ENCODE measurements around the gene RLN3. TPM values are rescaled to one million over a fixed set of nuclear protein-coding genes. Genes with fewer than 3 reads are reported as not detected.

The RLN3 gene
- total and polyA plus RNA-seq, 4 donors, result not detected

DNA sequence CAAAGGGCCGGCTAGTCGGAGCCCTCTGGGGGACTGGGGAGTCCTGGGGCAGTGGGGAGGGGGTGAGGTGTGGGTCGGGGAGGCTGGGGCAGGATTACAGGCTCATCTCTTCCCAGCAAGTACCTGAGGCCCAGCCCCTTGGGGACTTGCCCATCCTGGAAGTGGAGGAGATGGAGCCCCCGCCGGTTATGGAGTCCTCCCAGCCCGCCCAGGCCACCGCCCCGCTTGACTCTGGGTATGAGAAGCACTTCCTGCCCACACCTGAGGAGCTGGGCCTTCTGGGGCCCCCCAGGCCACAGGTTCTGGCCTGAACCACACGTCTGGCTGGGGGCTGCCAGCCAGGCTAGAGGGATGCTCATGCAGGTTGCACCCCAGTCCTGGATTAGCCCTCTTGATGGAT, 24.0 kb downstream of the RLN3 start:
- WGBS (ENCODE audit: insufficient coverage), result 77% methylated on average over 6 of the region's 9 CpGs
- Histone ChIP-seq H3K9me3 (ENCODE audit: control insufficient read depth, insufficient read depth, low read length) (no peaks in the 10 kb centered on the region), H3K4me1 (ENCODE audit: control insufficient read depth, insufficient read depth, low read length) (peaks cover 5% of the 10 kb centered on the region), H3K27ac (ENCODE audit: low read depth, low read length) (no peak overlapping the region), H3K36me3 (ENCODE audit: control insufficient read depth, insufficient read depth, low read length) (peaks cover 28% of the 10 kb centered on the region), H3K27me3 (ENCODE audit: control insufficient read depth, insufficient read depth, low read length) (no peaks in the 10 kb centered on the region), H3K4me3 (ENCODE audit: low read depth, low read length) (no peak overlapping the region)
- no peak for DNase-seq (ENCODE audit: low read depth in 4 of 6, low spot score in 6 of 6)

DNA sequence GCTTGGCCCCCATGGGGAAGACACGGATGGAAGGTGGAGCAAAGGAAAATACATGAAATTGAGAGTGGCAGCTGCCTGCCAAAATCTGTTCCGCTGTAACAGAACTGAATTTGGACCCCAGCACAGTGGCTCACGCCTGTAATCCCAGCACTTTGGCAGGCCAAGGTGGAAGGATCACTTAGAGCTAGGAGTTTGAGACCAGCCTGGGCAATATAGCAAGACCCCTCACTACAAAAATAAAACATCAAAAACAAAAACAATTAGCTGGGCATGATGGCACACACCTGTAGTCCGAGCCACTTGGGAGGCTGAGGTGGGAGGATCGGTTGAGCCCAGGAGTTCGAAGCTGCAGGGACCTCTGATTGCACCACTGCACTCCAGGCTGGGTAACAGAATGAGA, 24.5 kb downstream of the RLN3 start:
- Histone ChIP-seq H3K4me1 (ENCODE audit: control insufficient read depth, insufficient read depth, low read length) (peaks cover 7% of the 10 kb centered on the region), H3K9me3 (ENCODE audit: control insufficient read depth, insufficient read depth, low read length) (no peaks in the 10 kb centered on the region), H3K4me3 (ENCODE audit: low read depth, low read length) (no peak overlapping the region), H3K27ac (ENCODE audit: low read depth, low read length) (no peak overlapping the region), H3K36me3 (ENCODE audit: control insufficient read depth, insufficient read depth, low read length) (peaks cover 28% of the 10 kb centered on the region), H3K27me3 (ENCODE audit: control insufficient read depth, insufficient read depth, low read length) (no peaks in the 10 kb centered on the region)
- WGBS (ENCODE audit: insufficient coverage), result 94% methylated on average over 2 of the region's 6 CpGs
- no peak for DNase-seq (ENCODE audit: low read depth in 4 of 6, low spot score in 6 of 6)

DNA sequence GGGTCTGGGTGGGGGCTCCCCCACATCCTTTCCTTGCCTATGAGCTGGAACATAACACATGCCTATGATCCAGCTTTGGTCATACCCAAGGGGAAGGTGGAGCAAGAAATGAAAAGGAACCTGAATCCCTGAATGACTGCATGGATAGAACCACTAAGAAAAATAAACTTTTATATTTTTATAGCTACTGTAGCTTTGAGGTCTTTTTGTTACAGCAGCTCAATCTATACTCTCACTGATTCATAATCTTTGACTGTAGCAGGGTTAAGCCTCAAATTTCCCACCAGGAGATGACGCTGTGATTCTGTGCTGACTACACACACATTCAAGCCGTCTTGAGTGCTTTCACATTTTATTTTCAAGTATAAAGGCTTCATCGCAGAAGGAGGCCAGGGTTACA, 25.1 kb downstream of the RLN3 start:
- peaks cover 28% of the 10 kb centered on the region for H3K36me3 ChIP-seq (ENCODE audit: control insufficient read depth, insufficient read depth, low read length)
- H3K9me3 ChIP-seq (ENCODE audit: control insufficient read depth, insufficient read depth, low read length), result no peaks in the 10 kb centered on the region
- no peak overlapping the region for H3K27ac ChIP-seq (ENCODE audit: low read depth, low read length)
- peaks cover 1% of the 10 kb centered on the region for H3K27me3 ChIP-seq (ENCODE audit: control insufficient read depth, insufficient read depth, low read length)
- 80% methylated on average over 1 of the region's 3 CpGs for WGBS (ENCODE audit: insufficient coverage)
- H3K4me1 ChIP-seq (ENCODE audit: control insufficient read depth, insufficient read depth, low read length), result peaks cover 12% of the 10 kb centered on the region
- no peak for DNase-seq (ENCODE audit: low read depth in 4 of 6, low spot score in 6 of 6)
- H3K4me3 ChIP-seq (ENCODE audit: low read depth, low read length), result no peak overlapping the region

DNA sequence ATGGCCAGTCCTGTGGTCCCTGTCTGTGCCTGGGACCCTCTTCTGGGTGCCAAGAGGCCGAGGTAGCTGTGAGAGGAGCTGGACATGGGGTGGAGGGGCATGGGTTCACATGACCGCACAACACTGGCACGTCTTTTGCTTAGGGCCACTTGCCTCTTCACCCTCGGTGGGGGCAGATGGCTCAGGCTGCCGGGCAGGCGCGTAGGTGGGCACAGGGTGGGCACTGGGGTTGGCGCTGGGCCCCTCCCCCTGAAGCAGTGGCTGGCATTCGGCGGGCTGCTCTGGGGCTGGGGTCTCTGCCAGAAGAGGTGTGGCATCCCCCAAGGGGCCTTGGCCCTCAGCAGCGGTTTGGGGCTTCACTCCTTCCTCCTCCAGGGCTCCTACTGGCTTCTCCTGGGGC, 25.6 kb downstream of the RLN3 start:
- 86% methylated on average over 10 of the region's 11 CpGs for WGBS (ENCODE audit: insufficient coverage)
- Histone ChIP-seq H3K4me3 (ENCODE audit: low read depth, low read length) (no peak overlapping the region), H3K27ac (ENCODE audit: low read depth, low read length) (no peak overlapping the region), H3K27me3 (ENCODE audit: control insufficient read depth, insufficient read depth, low read length) (peaks cover 6% of the 10 kb centered on the region), H3K4me1 (ENCODE audit: control insufficient read depth, insufficient read depth, low read length) (peaks cover 17% of the 10 kb centered on the region), H3K36me3 (ENCODE audit: control insufficient read depth, insufficient read depth, low read length) (peaks cover 28% of the 10 kb centered on the region), H3K9me3 (ENCODE audit: control insufficient read depth, insufficient read depth, low read length) (no peaks in the 10 kb centered on the region)
- DNase-seq (ENCODE audit: low read depth in 4 of 6, low spot score in 6 of 6), result no peak

DNA sequence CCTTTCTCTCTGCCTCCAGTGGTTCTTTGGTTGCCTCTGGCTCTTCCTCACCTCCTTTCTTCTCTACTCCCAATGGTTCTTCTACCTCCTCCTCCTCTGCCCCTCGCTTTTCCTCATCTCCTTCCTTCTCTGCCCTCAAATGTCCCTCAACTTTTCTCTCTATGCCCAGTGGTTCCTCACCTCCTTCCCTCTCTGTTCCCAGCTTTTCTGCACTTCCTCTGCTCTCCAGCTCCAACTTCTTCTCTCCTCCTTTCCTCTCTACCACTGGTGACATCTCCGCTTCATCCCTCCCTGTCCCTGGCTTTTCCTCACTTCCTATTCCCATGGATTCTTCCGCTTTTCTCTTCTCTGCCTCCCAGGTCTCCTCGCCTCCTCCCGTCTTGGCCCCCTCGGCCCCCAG, 26.2 kb downstream of the RLN3 start:
- DNase-seq (ENCODE audit: low read depth in 4 of 6, low spot score in 6 of 6), result no peak
- H3K27me3 ChIP-seq (ENCODE audit: control insufficient read depth, insufficient read depth, low read length), result peaks cover 12% of the 10 kb centered on the region

DNA sequence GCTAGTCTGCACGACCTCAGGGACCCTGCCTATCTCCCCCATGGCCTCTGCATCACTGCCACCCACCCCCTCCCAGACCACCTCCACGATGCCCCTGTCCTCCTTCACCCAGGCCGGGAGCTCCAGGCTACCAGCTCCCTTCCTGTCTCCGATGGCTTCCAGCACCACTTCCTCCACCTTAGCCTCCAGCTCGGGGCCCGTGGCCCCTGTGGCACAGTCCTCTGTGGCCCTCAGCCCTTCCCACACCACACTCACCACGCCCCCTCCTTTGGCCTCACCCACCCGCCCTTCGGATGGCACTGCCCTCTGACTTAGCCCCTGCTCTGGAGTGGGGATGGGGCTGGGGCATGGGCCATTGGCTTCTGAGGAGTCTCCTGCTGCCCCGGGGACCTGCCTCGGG, 26.8 kb downstream of the RLN3 start:
- Histone ChIP-seq H3K27me3 (ENCODE audit: control insufficient read depth, insufficient read depth, low read length) (peaks cover 18% of the 10 kb centered on the region), H3K4me3 (ENCODE audit: low read depth, low read length) (no peak overlapping the region), H3K9me3 (ENCODE audit: control insufficient read depth, insufficient read depth, low read length) (no peaks in the 10 kb centered on the region), H3K27ac (ENCODE audit: low read depth, low read length) (no peak overlapping the region), H3K4me1 (ENCODE audit: control insufficient read depth, insufficient read depth, low read length) (peaks cover 24% of the 10 kb centered on the region), H3K36me3 (ENCODE audit: control insufficient read depth, insufficient read depth, low read length) (peaks cover 25% of the 10 kb centered on the region)
- DNase-seq (ENCODE audit: low read depth in 4 of 6, low spot score in 6 of 6), result no peak
- WGBS (ENCODE audit: insufficient coverage), result 75% methylated on average over 10 of the region's 11 CpGs

More for the DNA sequence above, 26.2 kb downstream of the RLN3 start:
- Histone ChIP-seq H3K4me1 (ENCODE audit: control insufficient read depth, insufficient read depth, low read length) (peaks cover 23% of the 10 kb centered on the region), H3K27ac (ENCODE audit: low read depth, low read length) (no peak overlapping the region), H3K36me3 (ENCODE audit: control insufficient read depth, insufficient read depth, low read length) (peaks cover 26% of the 10 kb centered on the region), H3K4me3 (ENCODE audit: low read depth, low read length) (no peak overlapping the region), H3K9me3 (ENCODE audit: control insufficient read depth, insufficient read depth, low read length) (no peaks in the 10 kb centered on the region)
- 85% methylated on average over 6 of the region's 6 CpGs for WGBS (ENCODE audit: insufficient coverage)

DNA sequence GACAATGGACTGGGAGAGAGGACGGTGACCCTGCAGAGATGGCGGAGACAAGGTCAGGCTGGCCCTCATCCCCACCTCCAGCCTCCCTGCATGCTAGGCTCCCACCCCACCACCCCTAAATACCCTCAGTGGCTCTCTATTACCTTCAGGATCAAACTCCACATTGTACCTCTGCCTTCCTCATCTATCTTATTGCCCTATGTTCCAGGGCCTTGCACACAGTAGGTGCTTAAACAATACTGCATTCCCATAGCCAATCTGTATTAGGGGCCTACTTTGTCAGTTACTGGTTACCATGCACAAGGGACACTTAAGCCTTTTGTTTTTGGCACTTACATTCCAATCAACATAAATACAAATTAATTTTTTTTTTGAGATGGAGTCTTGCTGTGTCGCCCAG, 27.4 kb downstream of the RLN3 start:
- no peak for DNase-seq (ENCODE audit: low read depth in 4 of 6, low spot score in 6 of 6)
- 89% methylated on average over 3 of the region's 3 CpGs for WGBS (ENCODE audit: insufficient coverage)
- H3K4me3 ChIP-seq (ENCODE audit: low read depth, low read length), result no peak overlapping the region
- peaks cover 21% of the 10 kb centered on the region for H3K27me3 ChIP-seq (ENCODE audit: control insufficient read depth, insufficient read depth, low read length)
- H3K36me3 ChIP-seq (ENCODE audit: control insufficient read depth, insufficient read depth, low read length), result peaks cover 24% of the 10 kb centered on the region
- H3K9me3 ChIP-seq (ENCODE audit: control insufficient read depth, insufficient read depth, low read length), result no peaks in the 10 kb centered on the region
- H3K27ac ChIP-seq (ENCODE audit: low read depth, low read length), result no peak overlapping the region
- H3K4me1 ChIP-seq (ENCODE audit: control insufficient read depth, insufficient read depth, low read length), result peaks cover 24% of the 10 kb centered on the region

DNA sequence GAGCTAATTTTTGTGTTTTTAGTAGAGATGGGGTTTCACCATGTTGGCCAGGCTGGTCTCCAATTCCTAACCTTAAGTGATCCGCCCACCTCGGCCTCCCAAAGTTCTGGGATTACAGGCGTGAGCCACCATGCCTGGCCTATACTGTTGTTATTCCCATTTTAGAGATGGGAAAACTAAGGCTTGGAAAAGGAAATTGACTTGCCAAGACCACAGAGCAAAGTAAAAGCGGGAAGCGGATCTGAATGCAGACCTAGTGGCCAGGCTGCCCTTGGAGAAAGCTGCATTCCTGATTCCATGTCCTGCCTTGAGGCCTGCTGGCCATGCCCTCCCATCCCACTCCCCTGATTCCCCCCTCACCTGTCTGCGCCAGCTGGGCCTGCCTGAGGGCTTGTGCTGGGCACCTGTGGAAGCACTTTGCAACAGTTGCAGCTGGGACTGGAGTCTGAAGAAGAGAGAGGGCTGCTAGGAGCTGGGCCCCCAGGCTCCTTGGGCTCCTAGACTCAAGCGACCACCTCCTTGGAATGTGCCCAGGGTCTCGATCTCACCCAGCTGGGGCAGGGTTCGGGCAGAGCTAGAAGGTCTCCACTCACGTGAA, 28.2 kb downstream of the RLN3 start:
- no peak overlapping the region for H3K4me3 ChIP-seq (ENCODE audit: low read depth, low read length)
- no peaks in the 10 kb centered on the region for H3K9me3 ChIP-seq (ENCODE audit: control insufficient read depth, insufficient read depth, low read length)
- peaks cover 20% of the 10 kb centered on the region for H3K36me3 ChIP-seq (ENCODE audit: control insufficient read depth, insufficient read depth, low read length)
- no peak overlapping the region for H3K27ac ChIP-seq (ENCODE audit: low read depth, low read length)
- no peak for DNase-seq (ENCODE audit: low read depth in 4 of 6, low spot score in 6 of 6)
- peaks cover 21% of the 10 kb centered on the region for H3K27me3 ChIP-seq (ENCODE audit: control insufficient read depth, insufficient read depth, low read length)
- 89% methylated on average over 8 of the region's 10 CpGs for WGBS (ENCODE audit: insufficient coverage)
- H3K4me1 ChIP-seq (ENCODE audit: control insufficient read depth, insufficient read depth, low read length), result peaks cover 24% of the 10 kb centered on the region

DNA sequence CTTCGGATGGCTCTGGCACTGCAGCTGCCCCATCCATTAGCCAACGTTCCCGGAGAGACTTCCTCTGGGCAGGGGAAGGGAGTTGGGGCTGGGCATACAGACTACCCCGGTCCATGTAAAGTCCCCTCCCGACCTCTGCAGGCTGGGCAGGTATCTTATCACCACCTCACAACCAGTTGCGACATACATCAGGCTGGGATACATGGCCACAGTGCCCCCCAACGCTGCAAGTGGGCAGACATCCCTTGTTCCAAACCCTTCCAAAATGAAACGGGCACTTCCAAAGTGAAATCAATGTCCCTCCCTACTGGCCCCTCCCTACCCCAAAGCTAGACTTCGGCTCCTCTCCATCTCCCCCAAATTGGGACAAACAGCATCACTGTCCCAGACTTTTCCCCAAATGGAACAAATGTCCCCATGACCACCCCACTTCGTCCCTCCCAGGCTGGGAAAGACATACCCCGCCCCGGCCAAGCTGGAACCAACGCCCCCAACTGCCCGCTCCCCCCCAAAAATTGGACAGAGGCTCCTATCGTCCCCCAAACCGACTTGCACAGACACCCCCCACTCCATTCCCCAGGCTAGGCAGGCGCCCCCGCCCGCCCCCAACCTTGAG, 28.9 kb downstream of the RLN3 start:
- Histone ChIP-seq H3K36me3 (ENCODE audit: control insufficient read depth, insufficient read depth, low read length) (peaks cover 17% of the 10 kb centered on the region), H3K27me3 (ENCODE audit: control insufficient read depth, insufficient read depth, low read length) (peaks cover 21% of the 10 kb centered on the region), H3K4me1 (ENCODE audit: control insufficient read depth, insufficient read depth, low read length) (peaks cover 24% of the 10 kb centered on the region), H3K9me3 (ENCODE audit: control insufficient read depth, insufficient read depth, low read length) (no peaks in the 10 kb centered on the region), H3K4me3 (ENCODE audit: low read depth, low read length) (no peak overlapping the region), H3K27ac (ENCODE audit: low read depth, low read length) (no peak overlapping the region)
- WGBS (ENCODE audit: insufficient coverage), result 38% methylated on average over 8 of the region's 19 CpGs
- DNase-seq (ENCODE audit: low read depth in 4 of 6, low spot score in 6 of 6), result no peak
